Retinal pigment epithelial cell (primary cell): Measurements from ENCODE around the gene PLD3.

ENCODE experiments used
- DNase-seq: peaks from one replicate; pipeline ENCODE4 v3.0.0-alpha.2; 2010; ENCODE audit warnings: low read depth
- H3K4me3 ChIP-seq: 2 replicates; pipeline ENCODE4 v1.5.1; 2011; ENCODE audit warnings: mild to moderate bottlenecking, low read length, control low read depth, moderate library complexity
- CTCF ChIP-seq: conservative IDR thresholded peaks from 2 replicates; pipeline ENCODE4 v1.5.1; 2011; ENCODE audit warnings: low read depth, low read length, control low read depth, inconsistent platforms

PLD3 gene

DNA sequence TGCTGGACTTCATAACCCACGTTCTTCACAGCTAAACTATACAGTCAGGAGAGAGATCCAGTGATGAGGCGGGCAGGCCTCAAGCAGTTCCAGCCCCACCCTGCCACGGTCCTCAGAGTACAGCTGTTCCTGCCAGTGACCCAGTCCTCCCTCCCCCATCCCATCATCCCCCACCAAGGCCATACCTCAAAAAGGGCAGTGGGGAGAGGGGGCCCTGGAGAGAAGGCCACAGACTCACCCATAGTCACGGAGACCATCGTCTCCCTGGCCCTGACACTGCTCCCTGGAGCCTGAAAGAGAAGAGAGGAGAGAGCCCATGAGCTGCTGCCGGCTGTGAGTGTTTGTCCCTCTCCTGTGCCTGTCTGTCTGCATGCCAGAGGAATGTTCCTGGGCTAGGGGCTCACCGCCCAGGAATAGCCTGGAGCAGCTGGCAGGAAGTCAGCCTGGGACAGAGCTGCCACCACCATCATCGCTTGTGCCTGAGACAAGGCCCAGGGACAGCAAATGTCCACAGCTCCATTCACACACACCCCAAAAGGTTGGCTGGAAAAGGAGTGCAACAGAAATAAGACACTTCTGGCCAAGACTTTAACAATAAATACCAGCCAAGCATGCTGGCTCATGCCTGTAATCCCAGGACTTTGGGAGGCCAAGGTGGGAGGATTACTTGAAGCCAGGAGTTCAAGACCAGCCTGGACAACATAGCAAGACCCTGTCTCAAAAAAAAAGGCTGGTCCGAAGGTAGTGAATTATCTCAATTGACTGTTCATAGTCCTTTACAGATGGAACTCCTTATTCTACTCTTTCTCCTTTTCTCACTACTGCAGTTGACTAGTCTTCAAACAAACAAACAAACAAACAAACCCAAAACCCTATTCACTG lies 6.7 kb upstream of the PLD3 start:
- no peak overlapping the region for H3K4me3 ChIP-seq
- no peak for DNase-seq
- no peak for TF ChIP-seq CTCF

DNA sequence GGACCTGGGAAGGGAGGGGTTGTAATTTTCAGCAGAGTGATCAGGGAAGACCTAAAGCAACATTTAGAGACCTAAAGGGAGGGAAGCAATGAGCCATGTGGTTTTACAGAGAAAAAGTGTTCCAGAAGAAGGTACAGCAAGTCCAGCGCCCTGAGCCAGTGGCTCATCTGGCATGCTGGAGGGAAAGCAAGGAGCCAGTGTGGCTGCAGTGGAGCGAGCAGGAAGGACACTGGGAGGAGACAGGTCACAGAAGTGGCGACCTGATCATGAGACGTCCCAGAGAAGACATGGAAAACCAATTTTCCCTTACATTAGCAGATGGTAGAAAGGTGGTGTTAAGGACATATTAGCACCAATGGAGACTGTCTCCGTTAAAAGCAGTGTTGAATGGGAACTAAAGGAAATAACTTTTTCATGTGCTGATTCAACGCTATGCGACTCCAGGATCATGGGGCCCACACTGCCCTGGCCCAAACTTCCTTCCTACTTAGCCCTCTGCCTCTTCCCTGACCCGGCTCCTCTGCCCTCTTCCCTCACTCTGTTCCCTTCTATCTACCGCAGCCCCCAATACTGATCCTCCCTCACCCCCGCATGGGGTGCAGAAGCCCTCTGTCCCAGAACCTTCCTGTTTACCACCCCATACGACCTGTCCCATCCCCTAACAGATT lies 5.7 kb upstream of the PLD3 start:
- no peak overlapping the region for H3K4me3 ChIP-seq
- no peak for DNase-seq
- TF ChIP-seq CTCF: no peak

DNA sequence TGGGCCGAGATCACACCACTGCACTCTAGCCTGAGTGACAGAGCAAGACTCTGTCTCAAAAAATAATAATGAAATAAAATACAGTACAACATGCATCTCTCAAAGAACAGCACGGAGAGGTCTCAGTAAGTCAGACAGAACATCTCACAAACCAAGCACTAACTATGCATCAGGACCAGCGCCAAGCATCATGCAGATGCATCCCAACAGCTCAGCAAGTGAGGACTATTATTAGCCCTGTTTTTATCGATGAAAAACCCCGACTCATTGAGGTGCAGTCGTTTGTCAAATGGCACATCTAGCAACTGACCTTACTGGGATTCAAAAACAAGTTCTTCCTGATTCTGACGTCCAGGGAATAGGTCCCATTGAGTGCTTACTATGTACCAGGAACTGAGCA lies 4.1 kb upstream of the PLD3 start:
- no peak overlapping the region for H3K4me3 ChIP-seq
- no peak for DNase-seq
- no peak for TF ChIP-seq CTCF

- DNase-seq: no peak
- TF ChIP-seq CTCF: no peak
- peak overlapping the region; percentile 69 for H3K4me3 ChIP-seq
Observed at GRCh38 chr19:40348961-40349507, 539 bp downstream of the PLD3 start.

DNA sequence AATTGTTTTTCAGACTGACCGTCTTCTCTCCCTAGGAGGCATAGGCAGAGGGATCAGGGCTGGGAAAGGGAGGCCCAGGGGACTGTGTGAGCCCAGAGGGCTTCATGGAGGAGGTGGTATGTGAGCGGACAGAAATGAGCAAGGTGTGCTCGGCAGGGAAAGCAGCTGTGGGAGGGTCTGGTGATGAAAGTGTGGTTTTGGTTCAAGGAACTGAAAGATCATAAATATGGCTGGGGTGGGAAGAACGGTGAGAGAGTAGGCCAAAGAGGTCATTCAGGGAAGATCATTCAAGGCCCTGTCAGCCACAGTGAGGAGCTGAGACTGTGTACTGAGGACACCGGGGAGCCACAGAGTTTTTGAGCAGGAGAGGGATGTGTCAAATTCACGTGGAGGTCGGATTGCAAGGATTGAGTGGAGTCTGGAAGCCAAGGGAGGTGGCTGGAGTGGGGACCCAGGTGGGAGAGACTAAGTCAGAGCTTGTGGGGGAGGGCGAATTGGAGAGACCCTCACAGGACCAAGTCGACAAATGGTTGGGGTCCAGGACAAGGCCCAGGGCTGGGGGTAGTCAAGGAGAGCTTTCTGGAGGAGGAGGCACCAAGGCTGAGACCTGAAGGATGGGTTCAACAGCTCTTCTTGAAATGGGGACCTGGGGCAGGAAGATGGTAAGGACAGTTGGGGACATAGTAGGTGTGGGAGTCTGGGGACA lies 7.6 kb downstream of the PLD3 start:
- H3K4me3 ChIP-seq: no peak overlapping the region
- no peak for TF ChIP-seq CTCF
- DNase-seq: no peak

DNA sequence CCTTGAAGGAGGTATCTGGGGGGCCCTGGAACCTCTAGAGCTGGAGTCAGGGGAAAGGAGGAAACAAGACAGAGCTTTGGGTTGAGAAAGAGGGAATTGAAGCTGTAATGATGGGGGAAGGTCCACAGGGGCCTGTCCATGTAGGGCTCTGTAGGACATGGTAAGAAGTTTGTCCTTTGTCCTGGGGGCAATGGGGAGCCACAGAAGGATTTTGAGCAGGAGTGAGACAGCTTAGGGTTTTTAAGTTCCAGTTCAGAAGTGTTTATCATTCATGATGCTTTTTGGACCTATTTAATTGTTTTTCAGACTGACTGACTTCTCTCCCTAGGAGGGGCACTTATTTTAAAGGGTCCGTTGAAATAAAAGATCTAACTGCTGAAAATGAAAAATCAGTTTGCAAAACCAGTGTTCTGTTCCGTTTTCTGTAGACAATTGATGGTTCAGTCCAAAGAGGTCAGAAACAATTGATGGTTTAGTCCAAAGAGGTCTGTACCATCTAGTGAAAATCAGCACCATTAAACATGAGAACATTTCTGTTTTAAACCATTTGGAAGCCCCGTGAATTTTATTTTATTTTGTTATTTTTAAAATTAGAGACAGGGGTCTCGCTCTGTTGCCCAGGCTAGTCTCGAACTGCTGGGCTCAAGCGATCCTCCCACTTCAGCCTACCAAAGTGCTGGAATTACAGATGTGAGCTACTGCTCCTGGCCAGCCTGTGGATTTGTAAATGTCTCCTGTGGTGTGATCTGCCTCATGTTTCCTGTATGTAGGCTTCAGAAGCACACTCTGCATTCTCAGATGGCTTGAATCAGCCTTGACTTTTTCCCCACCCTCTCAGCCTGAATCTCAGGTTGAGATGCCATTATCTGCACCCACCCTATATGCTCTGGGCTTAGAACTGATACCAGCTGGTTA lies 8.4 kb downstream of the PLD3 start:
- no peak for DNase-seq
- no peak for TF ChIP-seq CTCF
- no peak overlapping the region for H3K4me3 ChIP-seq
